GM19043 (cell line): ENCODE data around the gene NAV2.
"Not testable (repeated sequence)": the region's sequence is repeated elsewhere in the genome, so short reads cannot be mapped to it uniquely, and the experiment has no call there.

ENCODE experiments used
- ATAC-seq: cut with Tn5 transposase; IDR thresholded peaks from one replicate; pipeline ENCODE4 v1.9.1; 2021; ENCODE audit warnings: low read depth; ENCODE audit not compliant: unreplicated experiment

NAV2 gene

GRCh38 chr11:19912115-19912957, 199.7 kb downstream of the NAV2 start:
- ATAC-seq = no peak

- no peak for ATAC-seq
Observed at GRCh38 chr11:19912958-19913892, 200.6 kb downstream of the NAV2 start.

- no peak for ATAC-seq
Observed at GRCh38 chr11:19913893-19914249, 201.2 kb downstream of the NAV2 start.

GRCh38 chr11:19915808-19916207, 203.2 kb downstream of the NAV2 start:
- no peak for ATAC-seq

GRCh38 chr11:19917069-19917468, 204.4 kb downstream of the NAV2 start:
- ATAC-seq = no peak

GRCh38 chr11:19918302-19919049, 205.8 kb downstream of the NAV2 start:
- no peak for ATAC-seq

GRCh38 chr11:19919050-19919561, 206.5 kb downstream of the NAV2 start:
- no peak for ATAC-seq

- no peak for ATAC-seq
Observed at GRCh38 chr11:19920982-19921381, 208.3 kb downstream of the NAV2 start.

- no peak for ATAC-seq
Observed at GRCh38 chr11:19921976-19922688, 209.5 kb downstream of the NAV2 start.

- ATAC-seq = no peak
Observed at GRCh38 chr11:19922689-19923035, 210.0 kb downstream of the NAV2 start.

- no peak for ATAC-seq
Observed at GRCh38 chr11:19923626-19924025, 211.0 kb downstream of the NAV2 start.

- ATAC-seq = no peak
Observed at GRCh38 chr11:19924311-19924710, 211.7 kb downstream of the NAV2 start.

- ATAC-seq = no peak
Observed at GRCh38 chr11:19924716-19925115, 212.1 kb downstream of the NAV2 start.

GRCh38 chr11:19927403-19927802, 214.8 kb downstream of the NAV2 start:
- ATAC-seq = not testable (repeated sequence)

GRCh38 chr11:19929147-19929546, 216.5 kb downstream of the NAV2 start:
- ATAC-seq = no peak

- ATAC-seq = no peak
Observed at GRCh38 chr11:19929655-19930054, 217.0 kb downstream of the NAV2 start.

GRCh38 chr11:19931141-19931770, 218.6 kb downstream of the NAV2 start:
- ATAC-seq = no peak

- ATAC-seq = no peak
Observed at GRCh38 chr11:19931771-19932369, 219.2 kb downstream of the NAV2 start.

- no peak for ATAC-seq
Observed at GRCh38 chr11:19933132-19933735, 220.6 kb downstream of the NAV2 start.
